ENCODE results near the gene LCE3B. TPM values are rescaled to one million over a fixed set of nuclear protein-coding genes. Genes with fewer than 3 reads are reported as not detected.

The LCE3B gene
- polyA plus RNA-seq, 1 of the 3 experiments (the other 2 are of a cell fraction), result not detected

GRCh38 chr1:152599934-152600333 lies 13.7 kb upstream of the LCE3B start, which contains the start of gene LCE3C:
Gene LCE3C (plus strand): TSS chr1:152600234. CDS start chr1:152600732, 498 bp downstream.
- 0% methylated on average over 3 of the region's 4 CpGs for WGBS (ENCODE audit: low lambda C conversion rate)
- H3K4me1 ChIP-seq (ENCODE audit: control insufficient read depth in 1 of 2, insufficient read depth in 2 of 2, low read depth in 1 of 2, low read length in 1 of 2), result no peaks in the 10 kb centered on the region
- TF ChIP-seq NFIC (IDR thresholded peaks at IDR 0.05; ENCODE audit: borderline replicate concordance), result no peak
- no peak for TF ChIP-seq SMC3 (IDR thresholded peaks at IDR 0.05; ENCODE audit: low read depth, low read length)

DNA sequence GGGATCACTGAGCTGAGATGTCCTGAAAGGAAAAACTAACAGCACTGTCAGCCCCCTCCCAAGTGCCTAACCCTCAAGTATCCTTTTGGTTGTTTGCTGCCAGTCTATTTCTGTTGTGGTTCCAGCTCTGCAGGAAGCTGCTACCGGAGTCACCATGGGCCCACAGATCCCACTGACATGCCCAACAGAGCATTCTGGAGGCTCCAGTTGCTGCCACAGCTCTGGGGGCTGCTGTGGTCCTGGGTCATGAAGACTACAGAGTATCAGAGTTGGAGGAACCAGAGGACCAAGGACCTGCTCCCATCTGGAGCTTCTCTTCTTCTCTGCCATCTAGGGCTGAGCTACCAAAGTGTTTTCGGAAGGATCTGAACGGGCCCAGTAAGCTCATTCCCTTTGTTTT lies 8.4 kb downstream of the LCE3B start:
- ChIA-PET CTCF (interaction anchor here (1.0 to 2.2 kb wide), 3 partner anchors 26 to 127 kb away, joined by 3 to 7 read pairs (median 3); no protein-coding TSS in a partner anchor), POLR2A (no interaction called here)
- Histone ChIP-seq H3K4me2 (no peak overlapping the region), H3K4me1 (ENCODE audit: control insufficient read depth in 1 of 2, insufficient read depth in 2 of 2, low read depth in 1 of 2, low read length in 1 of 2) (no peaks in the 10 kb centered on the region), H3K4me3 (ENCODE audit: low read depth in 2 of 2, low read length in 1 of 2) (no peak overlapping the region), H3F3A (replicated peaks; ENCODE audit: insufficient read depth) (no peaks in the 10 kb centered on the region), H3K79me2 (ENCODE audit: insufficient read depth) (no peaks in the 10 kb centered on the region), H3K9me3 (peaks cover 9% of the 10 kb centered on the region; the same call in 1 of the 2 replicates), H3K36me3 (replicated peaks in 1 of 2; ENCODE audit: control insufficient read depth in 1 of 2, insufficient read depth in 2 of 2, low read length in 1 of 2) (no peaks in the 10 kb centered on the region), H2AFZ (ENCODE audit: low read depth) (no peak overlapping the region), H3K9me2 (no peaks in the 10 kb centered on the region), H3K9ac (no peak overlapping the region), H4K20me1 (ENCODE audit: insufficient read depth) (no peaks in the 10 kb centered on the region), H3K27ac (ENCODE audit: low read depth in 2 of 2, low read length in 1 of 2) (no peak overlapping the region), H3K27me3 (ENCODE audit: insufficient read depth) (no peaks in the 10 kb centered on the region)
- DNase-seq, result no peak
- 3% methylated on average over 3 of the region's 3 CpGs for WGBS (ENCODE audit: low lambda C conversion rate)
- TF ChIP-seq NFIC (IDR thresholded peaks at IDR 0.05; ENCODE audit: borderline replicate concordance), result no peak
- no peak for TF ChIP-seq GATA2 (CRISPR knock-in tag; IDR thresholded peaks at IDR 0.05)
- TF ChIP-seq EP300 (IDR thresholded peaks at IDR 0.05; ENCODE audit: borderline replicate concordance in 1 of 2, low read depth in 1 of 2, low read length in 1 of 2), result no peak
- TF ChIP-seq IRF3 (IDR thresholded peaks at IDR 0.05; ENCODE audit: low read depth, low read length), result no peak
- TF ChIP-seq GABPA (IDR thresholded peaks at IDR 0.05; ENCODE audit: low read depth), result no peak
- TF ChIP-seq FOXJ3 (CRISPR knock-in tag; IDR thresholded peaks at IDR 0.05), result no peak
- no peak for TF ChIP-seq RXRA (IDR thresholded peaks at IDR 0.05; ENCODE audit: borderline replicate concordance, low read depth)
- TF ChIP-seq FOSL2 (IDR thresholded peaks at IDR 0.05; ENCODE audit: borderline replicate concordance, low read depth), result no peak
- no peak for TF ChIP-seq JUND (IDR thresholded peaks at IDR 0.05)
- no peak for TF ChIP-seq MXI1 (IDR thresholded peaks at IDR 0.05; ENCODE audit: low read depth, low read length)
- TF ChIP-seq YY1 (IDR thresholded peaks at IDR 0.05; ENCODE audit: low read depth), result no peak
- TF ChIP-seq, protein P1, sequence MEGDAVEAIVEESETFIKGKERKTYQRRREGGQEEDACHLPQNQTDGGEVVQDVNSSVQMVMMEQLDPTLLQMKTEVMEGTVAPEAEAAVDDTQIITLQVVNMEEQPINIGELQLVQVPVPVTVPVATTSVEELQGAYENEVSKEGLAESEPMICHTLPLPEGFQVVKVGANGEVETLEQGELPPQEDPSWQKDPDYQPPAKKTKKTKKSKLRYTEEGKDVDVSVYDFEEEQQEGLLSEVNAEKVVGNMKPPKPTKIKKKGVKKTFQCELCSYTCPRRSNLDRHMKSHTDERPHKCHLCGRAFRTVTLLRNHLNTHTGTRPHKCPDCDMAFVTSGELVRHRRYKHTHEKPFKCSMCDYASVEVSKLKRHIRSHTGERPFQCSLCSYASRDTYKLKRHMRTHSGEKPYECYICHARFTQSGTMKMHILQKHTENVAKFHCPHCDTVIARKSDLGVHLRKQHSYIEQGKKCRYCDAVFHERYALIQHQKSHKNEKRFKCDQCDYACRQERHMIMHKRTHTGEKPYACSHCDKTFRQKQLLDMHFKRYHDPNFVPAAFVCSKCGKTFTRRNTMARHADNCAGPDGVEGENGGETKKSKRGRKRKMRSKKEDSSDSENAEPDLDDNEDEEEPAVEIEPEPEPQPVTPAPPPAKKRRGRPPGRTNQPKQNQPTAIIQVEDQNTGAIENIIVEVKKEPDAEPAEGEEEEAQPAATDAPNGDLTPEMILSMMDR (IDR thresholded peaks at IDR 0.05), result no peak
- no peak for TF ChIP-seq NRF1 (IDR thresholded peaks at IDR 0.05; ENCODE audit: low read depth, low read length)
- TF ChIP-seq CHD2 (IDR thresholded peaks at IDR 0.05; ENCODE audit: low read length, partially characterized antibody), result no peak
- TF ChIP-seq TAF1 (IDR thresholded peaks at IDR 0.05; ENCODE audit: borderline replicate concordance, low read depth, low read length), result no peak

More at GRCh38 chr1:152599934-152600333, 13.7 kb upstream of the LCE3B start, which contains the start of gene LCE3C:
- no peaks in the 10 kb centered on the region for H3K36me3 ChIP-seq (replicated peaks in 1 of 2; ENCODE audit: control insufficient read depth in 1 of 2, insufficient read depth in 2 of 2, low read length in 1 of 2)
- ChIA-PET POLR2A (no interaction called here), CTCF (no interaction called here)
- H4K20me1 ChIP-seq (ENCODE audit: insufficient read depth), result no peaks in the 10 kb centered on the region
- no peaks in the 10 kb centered on the region for H3K79me2 ChIP-seq (ENCODE audit: insufficient read depth)
- no peak for DNase-seq
- no peak within 1 kb of the TSS for H2AFZ ChIP-seq (ENCODE audit: low read depth)
- H3K9me3 ChIP-seq, result no peaks in the 10 kb centered on the region
- H3K27me3 ChIP-seq (ENCODE audit: insufficient read depth), result no peaks in the 10 kb centered on the region
- no peak within 1 kb of the TSS for H3K27ac ChIP-seq (ENCODE audit: low read depth in 2 of 2, low read length in 1 of 2)
- H3K9me2 ChIP-seq, result no peaks in the 10 kb centered on the region
- H3K4me3 ChIP-seq (ENCODE audit: low read depth in 2 of 2, low read length in 1 of 2), result no peak within 1 kb of the TSS
- H3F3A ChIP-seq (replicated peaks; ENCODE audit: insufficient read depth), result no peaks in the 10 kb centered on the region
- no peak within 1 kb of the TSS for H3K9ac ChIP-seq
- no peak within 1 kb of the TSS for H3K4me2 ChIP-seq

All from SK-N-SH (cell line).